ENCODE results near the gene TAPBP. TPM values are rescaled to one million over a fixed set of nuclear protein-coding genes. Genes with fewer than 3 reads are reported as not detected.

TAPBP gene
- total RNA-seq, 2 experiments from 2014 or later = 207 to 235 TPM

DNA sequence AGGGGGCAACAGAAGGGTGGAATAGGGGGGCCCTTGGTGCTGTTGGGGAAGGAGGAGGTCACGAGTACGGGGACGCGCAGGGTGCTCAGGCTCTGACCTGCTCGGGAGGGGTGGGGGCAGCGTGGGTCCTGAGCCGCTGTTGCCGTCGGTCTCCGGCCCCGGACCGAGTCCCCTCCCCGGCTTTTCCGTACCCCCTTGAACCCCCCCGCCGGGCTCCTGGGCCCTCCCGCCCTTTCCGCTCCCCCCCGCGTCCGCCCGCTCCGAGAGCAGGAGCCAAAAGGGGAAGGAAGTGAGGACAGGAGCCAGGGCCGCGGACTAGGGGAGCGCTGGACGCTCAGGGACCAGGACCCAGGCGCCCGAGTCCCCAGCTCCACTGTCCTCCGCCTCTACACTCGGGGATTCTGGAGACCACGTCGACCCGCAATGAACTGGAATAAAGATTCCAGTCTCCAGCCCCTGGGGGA lies 15.1 kb downstream of the TAPBP start, which contains the start of gene RGL2:
Gene RGL2, minus strand, starts transcription at position 170 of the 464 bp plus-strand sequence. CDS start 332 bp downstream, outside the sequence.
- CTCF ChIA-PET = interaction anchor here (1.0 to 5.4 kb wide), 14 partner anchors 10 to 287 kb away, joined by 3 to 37 read pairs (median 8); partner anchors contain the start of genes B3GALT4, PFDN6, RPS18 and TAPBP
- Mint-ChIP-seq H3K4me1 (peaks cover 33% of the 10 kb centered on the region), H3K27me3 (no peaks in the 10 kb centered on the region), H3K4me3 (peak within 1 kb of the TSS; percentile 90), H3K27ac (peak within 1 kb of the TSS; percentile 99), H3K9me3 (ENCODE audit: low read depth) (no peaks in the 10 kb centered on the region), H3K36me3 (peaks cover 33% of the 10 kb centered on the region)
- peak; percentile 53 for ATAC-seq
- DNase-seq = peak; percentile 83

DNA sequence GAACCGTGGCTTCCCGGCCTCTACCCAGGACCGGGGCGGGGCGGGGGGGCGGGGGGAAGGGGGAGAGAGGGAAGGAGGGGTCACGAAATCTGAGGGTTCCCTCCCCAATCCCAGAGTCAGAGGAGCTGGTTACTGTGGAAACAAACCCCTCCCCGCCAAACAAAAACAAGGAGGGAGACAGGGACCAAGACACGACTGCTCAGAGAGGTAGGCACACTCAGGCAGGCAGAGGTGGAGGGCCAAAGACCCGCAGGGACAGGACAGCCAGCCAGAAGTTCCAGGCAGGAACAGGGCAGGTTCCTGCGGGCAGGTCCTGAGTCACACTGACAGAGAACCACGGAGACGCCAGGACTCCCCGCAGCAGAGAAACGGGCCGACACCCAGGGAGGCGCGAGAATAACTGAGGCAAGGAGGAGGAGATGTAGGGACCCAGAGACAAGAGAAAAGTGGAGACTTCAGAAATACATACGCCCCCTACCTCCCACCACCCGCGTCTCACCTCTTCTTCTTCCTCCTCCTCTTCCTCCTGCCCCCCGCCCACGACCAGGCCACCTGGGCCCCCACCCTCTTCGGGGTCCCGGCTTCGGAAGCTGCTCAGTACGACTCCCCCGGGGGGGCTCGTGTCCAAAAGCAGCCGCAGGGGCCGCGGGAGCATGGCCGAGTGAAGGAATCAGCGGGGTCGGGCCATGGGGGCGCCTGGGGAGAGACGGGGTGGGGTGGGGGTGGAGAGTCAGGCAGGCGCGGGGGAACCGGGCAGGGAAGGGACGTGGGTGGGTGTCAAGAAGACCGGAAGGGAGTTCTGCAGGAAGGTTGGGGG lies 15.7 kb downstream of the TAPBP start:
- Mint-ChIP-seq H3K9me3 (ENCODE audit: low read depth) (no peaks in the 10 kb centered on the region), H3K36me3 (peaks cover 27% of the 10 kb centered on the region), H3K4me1 (peaks cover 30% of the 10 kb centered on the region), H3K4me3 (peak overlapping the region; percentile 90), H3K27me3 (no peaks in the 10 kb centered on the region), H3K27ac (peak overlapping the region; percentile 99)
- ATAC-seq (peak; percentile 38), DNase-seq (peak; percentile 79)
- CTCF ChIA-PET = interaction anchor here (0.6 to 5.4 kb wide), 15 partner anchors 9 to 325 kb away, joined by 3 to 37 read pairs (median 7); partner anchors contain the start of genes B3GALT4, PFDN6, RPS18 and TAPBP

DNA sequence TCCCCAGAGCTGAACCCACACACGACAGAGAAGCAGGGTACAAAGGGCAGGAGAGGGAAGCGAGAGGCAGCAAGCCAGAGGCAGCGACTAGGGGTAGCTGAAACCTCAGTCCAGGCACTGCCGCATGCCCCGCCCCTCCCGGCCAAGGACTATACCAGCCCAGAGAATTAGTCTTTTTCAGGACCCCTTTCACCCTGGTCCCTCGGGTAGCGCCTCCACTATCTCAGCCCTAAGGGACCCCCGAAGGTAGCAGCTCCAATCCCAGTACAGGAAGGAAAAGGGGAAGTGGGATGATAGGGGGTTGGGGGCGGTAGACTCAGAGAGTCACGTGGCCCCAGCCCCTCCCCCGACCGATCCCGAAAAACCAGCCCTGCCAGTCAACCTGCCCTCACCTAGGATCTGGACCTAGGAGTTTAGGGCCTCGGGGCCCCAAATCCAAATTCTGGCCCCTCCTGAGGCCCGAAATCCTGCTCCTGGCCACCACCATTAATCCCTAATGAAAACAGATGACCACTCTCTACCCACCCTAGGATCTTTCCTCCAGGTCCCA lies 16.4 kb downstream of the TAPBP start:
- CTCF ChIA-PET = interaction anchor here (0.6 to 5.4 kb wide), 9 partner anchors 8 to 326 kb away, joined by 3 to 37 read pairs (median 3); partner anchors contain the start of genes B3GALT4, PFDN6, TAPBP and WDR46
- peaks cover 28% of the 10 kb centered on the region for H3K36me3 Mint-ChIP-seq
- no peak for ATAC-seq
- DNase-seq = no peak
- peak overlapping the region; percentile 90 for H3K4me3 Mint-ChIP-seq
- H3K4me1 Mint-ChIP-seq = peaks cover 30% of the 10 kb centered on the region
- peak overlapping the region; percentile 28 for H3K27ac Mint-ChIP-seq
- H3K9me3 Mint-ChIP-seq (ENCODE audit: low read depth) = no peaks in the 10 kb centered on the region
- no peaks in the 10 kb centered on the region for H3K27me3 Mint-ChIP-seq

DNA sequence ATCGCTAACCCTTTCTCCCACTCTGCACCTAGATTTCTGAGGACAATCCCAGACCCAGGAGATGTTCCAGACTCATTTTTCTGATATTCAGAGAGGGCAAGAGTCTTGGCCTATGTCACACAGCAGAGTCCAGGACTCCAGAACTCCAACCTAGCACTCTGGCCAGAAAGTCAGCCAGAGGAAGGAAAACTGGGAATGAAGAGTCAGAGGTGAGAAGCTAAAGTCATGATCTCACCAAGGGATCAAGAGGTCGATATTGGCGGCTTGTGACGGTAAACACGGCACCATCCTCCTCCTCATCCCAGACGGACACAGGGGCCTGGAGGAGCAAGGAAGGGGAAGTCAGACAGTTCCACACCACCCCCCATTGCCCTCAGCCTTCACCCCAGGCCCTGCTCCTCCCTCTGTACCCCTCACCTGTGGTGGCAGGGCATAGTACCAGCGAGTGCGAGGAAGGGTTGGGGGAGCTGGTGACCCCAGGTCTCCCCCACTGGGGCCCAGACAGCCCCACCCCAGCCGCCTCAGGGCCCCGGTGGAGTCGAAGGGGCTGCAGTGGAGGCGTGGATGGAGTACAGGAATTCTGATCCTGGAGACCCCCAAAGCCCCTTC lies 17.0 kb downstream of the TAPBP start:
- Mint-ChIP-seq H3K27ac (no peak overlapping the region), H3K27me3 (no peaks in the 10 kb centered on the region), H3K9me3 (ENCODE audit: low read depth) (no peaks in the 10 kb centered on the region), H3K4me1 (peaks cover 30% of the 10 kb centered on the region), H3K4me3 (no peak overlapping the region), H3K36me3 (peaks cover 29% of the 10 kb centered on the region)
- ATAC-seq = no peak
- DNase-seq = no peak
- CTCF ChIA-PET = interaction anchor here (0.7 to 5.4 kb wide), 5 partner anchors 8 to 48 kb away, joined by 3 to 37 read pairs (median 7); partner anchors contain the start of genes PFDN6, TAPBP and WDR46

DNA sequence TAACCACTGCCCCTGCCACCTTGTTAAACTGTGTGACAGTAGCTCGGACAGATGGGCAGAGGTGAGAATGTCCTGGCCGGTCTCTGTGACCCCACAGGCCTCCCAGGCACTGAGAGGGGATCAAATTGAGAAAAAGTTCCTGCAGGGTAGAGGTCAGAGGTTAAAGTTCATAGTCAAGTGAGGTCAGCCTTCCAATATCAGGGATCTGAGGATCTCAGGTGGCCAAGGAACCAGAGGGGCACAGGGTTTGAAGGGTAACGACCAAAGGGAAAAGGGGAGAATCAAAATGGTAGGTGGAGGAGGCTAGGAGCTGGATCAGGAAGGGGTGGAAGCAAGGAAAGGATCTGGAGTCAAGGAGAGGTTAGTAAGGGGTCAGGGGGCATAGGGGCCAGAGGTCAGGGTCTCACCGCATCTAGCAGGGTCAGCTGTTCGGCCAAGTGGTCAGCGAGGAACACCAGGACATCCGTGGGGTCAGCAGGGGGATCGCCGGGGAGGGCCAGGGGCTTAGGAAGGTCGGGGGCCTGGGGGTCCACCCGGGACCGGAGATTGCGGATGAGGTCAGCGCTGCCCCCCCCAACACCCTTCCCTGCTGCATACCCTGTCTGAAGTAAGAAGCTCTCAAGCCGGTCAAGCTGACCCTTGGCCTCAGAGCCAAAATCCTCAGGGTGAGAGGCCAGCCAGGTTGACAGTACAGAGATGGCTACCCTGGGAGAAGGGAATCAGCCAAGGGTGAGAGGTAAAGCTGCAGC lies 18.1 kb downstream of the TAPBP start:
- H3K4me1 Mint-ChIP-seq = peaks cover 30% of the 10 kb centered on the region
- H3K9me3 Mint-ChIP-seq (ENCODE audit: low read depth) = no peaks in the 10 kb centered on the region
- DNase-seq (no peak), ATAC-seq (no peak)
- H3K4me3 Mint-ChIP-seq = no peak overlapping the region
- CTCF ChIA-PET = no interaction called here
- no peaks in the 10 kb centered on the region for H3K27me3 Mint-ChIP-seq
- H3K36me3 Mint-ChIP-seq = peaks cover 25% of the 10 kb centered on the region
- peak overlapping the region; percentile 24 for H3K27ac Mint-ChIP-seq

DNA sequence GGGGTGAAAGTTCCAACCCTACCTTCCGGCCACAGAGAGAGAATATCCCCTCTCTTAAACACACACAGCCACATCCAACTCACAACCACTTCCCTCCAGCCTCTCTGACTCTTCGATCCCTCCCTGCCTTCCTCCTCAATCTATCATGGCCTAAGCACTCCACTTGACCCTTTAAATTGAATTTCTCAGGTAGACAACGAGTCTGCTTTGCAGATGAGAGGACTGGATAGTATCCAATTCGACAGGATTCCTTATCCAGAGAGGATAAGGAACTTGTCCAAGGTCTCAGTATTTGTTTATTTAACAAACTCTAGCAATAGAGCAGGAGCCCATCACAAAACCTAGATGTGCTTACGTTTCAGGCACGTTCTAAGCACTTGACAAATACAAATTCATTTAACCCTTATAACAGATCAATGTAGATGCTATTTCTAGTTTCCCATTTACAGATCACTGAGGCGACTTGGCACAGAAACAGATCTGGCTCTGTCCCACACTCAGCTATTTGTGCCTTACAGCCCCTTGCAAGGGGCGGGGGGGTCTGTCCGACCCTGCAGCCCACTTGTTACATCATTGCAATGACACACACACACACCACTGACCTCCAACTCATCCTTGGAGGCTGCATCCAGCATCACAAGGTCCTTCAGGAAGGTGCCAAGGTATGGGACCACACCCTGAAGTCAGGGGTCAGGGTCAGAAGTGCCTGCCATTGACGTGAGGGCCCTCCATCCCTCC lies 19.6 kb downstream of the TAPBP start:
- H3K27ac Mint-ChIP-seq = no peak overlapping the region

DNA sequence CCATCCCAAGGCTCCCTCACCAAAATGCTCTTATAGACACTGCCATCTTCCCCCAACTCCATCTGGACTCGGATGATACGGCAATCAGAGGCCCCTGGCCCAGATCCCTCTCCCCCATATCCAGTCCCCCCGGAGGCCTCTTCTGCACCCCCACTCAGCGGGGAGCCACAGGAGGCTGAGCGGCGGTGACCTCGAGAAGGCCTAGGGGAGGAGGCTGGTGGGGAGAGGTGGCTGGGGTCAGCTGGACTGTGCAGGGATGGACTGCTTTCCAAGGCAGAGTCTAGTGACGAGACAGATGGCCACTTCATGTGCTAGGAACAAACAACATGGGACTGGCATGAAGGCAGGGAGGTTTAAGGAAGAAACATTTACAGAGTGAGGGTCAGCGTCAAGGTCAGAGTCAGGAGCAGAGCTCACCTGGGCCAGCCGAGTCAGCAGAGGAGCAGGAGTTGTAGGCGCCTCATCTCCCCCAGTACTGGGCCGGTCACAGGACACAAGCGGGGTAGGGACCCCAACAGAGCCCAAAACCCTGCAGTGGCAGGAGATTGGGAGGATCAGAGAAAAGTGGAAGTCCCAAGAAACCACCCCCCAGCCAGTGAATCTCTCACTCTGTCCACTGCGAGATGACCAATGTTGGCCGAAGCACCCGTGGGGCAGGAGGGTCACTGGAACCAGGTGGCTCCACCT lies 20.7 kb downstream of the TAPBP start:
- Mint-ChIP-seq H3K4me1 (peaks cover 40% of the 10 kb centered on the region), H3K4me3 (no peak overlapping the region), H3K27me3 (no peaks in the 10 kb centered on the region), H3K9me3 (ENCODE audit: low read depth) (no peaks in the 10 kb centered on the region), H3K36me3 (peaks cover 17% of the 10 kb centered on the region), H3K27ac (peak overlapping the region; percentile 5)
- ATAC-seq (no peak), DNase-seq (no peak)
- CTCF ChIA-PET = no interaction called here

More for the DNA sequence above, 19.6 kb downstream of the TAPBP start:
- peaks cover 15% of the 10 kb centered on the region for H3K36me3 Mint-ChIP-seq
- ATAC-seq (no peak), DNase-seq (no peak)
- H3K4me3 Mint-ChIP-seq = no peak overlapping the region
- H3K4me1 Mint-ChIP-seq = peaks cover 34% of the 10 kb centered on the region
- no peaks in the 10 kb centered on the region for H3K27me3 Mint-ChIP-seq
- H3K9me3 Mint-ChIP-seq (ENCODE audit: low read depth) = no peaks in the 10 kb centered on the region
- CTCF ChIA-PET = no interaction called here

DNA sequence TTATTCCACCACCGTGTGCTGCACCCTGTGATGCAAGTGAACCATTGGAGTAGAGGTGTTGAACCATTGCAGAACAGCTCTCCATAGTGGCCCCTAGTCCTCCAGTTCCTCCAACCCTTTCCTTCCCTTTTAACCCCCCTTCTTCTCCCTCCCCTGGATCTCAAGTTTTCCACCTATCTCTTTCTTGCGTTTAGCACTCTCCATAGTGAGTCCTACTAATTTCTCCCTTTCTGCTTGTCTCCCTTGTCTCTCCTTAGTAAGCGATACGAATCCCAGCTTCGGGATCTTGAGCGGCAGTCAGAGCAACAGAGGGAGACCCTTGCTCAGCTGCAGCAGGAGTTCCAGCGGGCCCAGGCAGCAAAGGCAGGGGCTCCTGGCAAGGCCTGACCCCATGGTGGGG lies 23.4 kb downstream of the TAPBP start:
- Mint-ChIP-seq H3K4me3 (peak overlapping the region; percentile 89), H3K27me3 (no peaks in the 10 kb centered on the region), H3K9me3 (ENCODE audit: low read depth) (no peaks in the 10 kb centered on the region), H3K27ac (peak overlapping the region; percentile 89), H3K4me1 (peaks cover 42% of the 10 kb centered on the region), H3K36me3 (peaks cover 25% of the 10 kb centered on the region)
- CTCF ChIA-PET = interaction anchor here (2.1 to 6.3 kb wide), 3 partner anchors 9 to 54 kb away, joined by 6 to 58 read pairs (median 9); partner anchors contain the start of gene B3GALT4
- ATAC-seq = no peak
- no peak for DNase-seq

DNA sequence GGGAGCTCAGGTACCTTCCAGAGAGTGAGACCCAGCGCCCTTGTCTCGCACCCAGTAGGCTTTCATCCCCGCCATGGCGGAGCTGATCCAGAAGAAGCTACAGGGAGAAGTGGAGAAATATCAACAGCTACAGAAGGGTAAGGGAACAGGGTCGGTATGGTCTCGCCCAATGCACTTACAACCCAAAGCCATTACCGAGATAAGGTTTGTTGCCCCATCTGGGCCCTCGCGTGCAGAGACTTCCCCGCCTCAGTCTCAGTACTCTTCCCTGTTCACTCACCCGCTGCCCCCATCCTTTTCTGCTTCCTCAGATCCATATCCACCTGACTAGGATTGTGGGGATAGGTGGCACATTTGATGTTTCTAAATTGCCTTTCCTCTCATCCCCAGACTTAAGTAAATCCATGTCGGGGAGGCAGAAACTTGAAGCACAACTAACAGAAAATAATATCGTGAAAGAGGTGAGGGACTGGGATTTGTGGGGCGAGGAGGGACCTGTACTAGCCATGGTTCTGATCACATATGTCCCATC lies 24.0 kb downstream of the TAPBP start:
- Mint-ChIP-seq H3K4me3 (peak overlapping the region; percentile 89), H3K4me1 (peaks cover 42% of the 10 kb centered on the region), H3K27ac (peak overlapping the region; percentile 89), H3K36me3 (peaks cover 26% of the 10 kb centered on the region), H3K27me3 (no peaks in the 10 kb centered on the region), H3K9me3 (ENCODE audit: low read depth) (no peaks in the 10 kb centered on the region)
- ATAC-seq (peak; percentile 9), DNase-seq (no peak)
- CTCF ChIA-PET = interaction anchor here (0.8 to 6.3 kb wide), 14 partner anchors 8 to 444 kb away, joined by 3 to 58 read pairs (median 6); partner anchors contain the start of genes B3GALT4, RGL2, RPS18 and TAPBP

DNA sequence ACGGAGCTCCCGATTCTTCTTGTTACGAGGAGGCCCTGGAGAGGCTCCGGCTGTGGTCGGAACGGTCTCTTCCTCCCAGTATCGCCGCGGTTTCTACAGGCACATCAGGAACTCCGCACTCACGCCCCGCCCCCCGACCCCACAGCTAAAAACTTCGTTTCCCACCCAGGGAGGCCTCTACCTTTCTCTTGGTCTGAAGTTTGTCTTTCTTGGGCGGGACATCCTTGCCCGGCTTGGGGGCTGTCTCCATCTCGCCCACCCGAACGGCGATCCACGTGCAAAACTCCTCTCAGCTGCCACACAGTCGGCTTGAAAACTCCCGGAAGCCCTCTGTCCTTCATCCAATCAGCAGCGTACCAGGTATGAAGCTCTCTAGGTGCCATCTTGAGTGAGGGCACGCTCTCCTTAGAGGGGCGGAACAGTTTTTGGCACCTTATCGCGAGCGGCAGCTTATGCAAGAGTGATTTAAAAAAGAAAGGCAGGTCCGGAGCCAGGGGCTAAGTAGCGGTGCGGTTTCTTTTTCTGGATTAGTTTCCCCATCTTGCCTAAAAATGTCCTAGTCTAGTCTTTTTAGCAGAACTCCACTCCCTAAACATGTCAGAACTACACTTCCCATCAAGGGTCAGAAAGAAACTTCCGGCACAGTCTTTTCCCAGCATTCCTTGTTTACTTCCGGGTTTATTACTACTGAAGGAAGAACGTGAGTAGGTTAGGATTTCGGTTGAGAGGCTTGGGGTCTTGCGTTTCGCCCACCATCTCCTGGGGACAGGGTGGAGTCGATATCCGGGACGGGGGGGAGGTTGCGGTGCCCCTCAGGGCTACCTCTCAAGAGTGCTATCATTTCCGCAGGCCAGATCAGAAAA lies 24.7 kb downstream of the TAPBP start, which contains the start of the genes PFDN6 and WDR46:
Gene PFDN6, plus strand, starts transcription at position 681 of the 863 bp plus-strand sequence. CDS start 256 bp downstream, outside the sequence.
Gene WDR46, minus strand, starts transcription at position 319 of the 863 bp plus-strand sequence. Its CDS starts 69 bp downstream, at position 250.
- H3K4me1 Mint-ChIP-seq = peaks cover 42% of the 10 kb centered on the region
- H3K27ac Mint-ChIP-seq = peak within 1 kb of the TSS; percentile 89
- no peaks in the 10 kb centered on the region for H3K27me3 Mint-ChIP-seq
- CTCF ChIA-PET = interaction anchor here (0.8 to 6.3 kb wide), 19 partner anchors 8 to 444 kb away, joined by 3 to 58 read pairs (median 4); partner anchors contain the start of genes B3GALT4, RGL2, RPS18 and TAPBP
- no peaks in the 10 kb centered on the region for H3K9me3 Mint-ChIP-seq (ENCODE audit: low read depth)
- ATAC-seq (peak; percentile 98), DNase-seq (peak; percentile 93)
- H3K4me3 Mint-ChIP-seq = peak within 1 kb of the TSS; percentile 89
- peaks cover 27% of the 10 kb centered on the region for H3K36me3 Mint-ChIP-seq
